HG03558 (cell line): ENCODE data around the gene H6PD.

Experiments used
- ATAC-seq: cut with Tn5 transposase; IDR thresholded peaks from one replicate; pipeline ENCODE4 v1.9.1; 2021; ENCODE audit warnings: moderate number of reproducible peaks; ENCODE audit not compliant: unreplicated experiment; ENCODE audit errors: extremely low read depth

Gene H6PD

DNA sequence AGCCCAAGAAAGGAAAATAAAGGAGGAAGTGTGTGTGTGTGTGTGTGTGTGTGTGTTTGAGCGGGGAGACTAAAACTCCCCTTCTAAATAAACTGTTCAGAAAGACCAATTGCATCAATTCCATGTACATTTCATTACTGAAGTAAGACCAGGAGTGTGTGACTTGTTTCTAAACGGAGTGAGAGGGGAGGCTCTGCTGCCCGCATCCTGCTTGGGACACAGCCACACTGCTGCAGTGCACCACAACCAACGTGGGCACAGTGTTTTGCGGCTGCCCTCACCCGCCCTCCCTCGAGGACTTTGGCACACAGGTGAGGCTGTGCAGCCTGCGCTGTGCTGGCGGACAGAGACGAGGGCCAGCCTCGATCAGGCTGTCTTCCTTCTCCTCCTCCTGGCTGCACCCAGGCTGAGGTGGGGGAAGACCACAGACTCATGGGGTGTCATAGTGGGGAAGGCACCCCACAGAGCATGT lies 31.0 kb upstream of the H6PD start:
- no peak for ATAC-seq

DNA sequence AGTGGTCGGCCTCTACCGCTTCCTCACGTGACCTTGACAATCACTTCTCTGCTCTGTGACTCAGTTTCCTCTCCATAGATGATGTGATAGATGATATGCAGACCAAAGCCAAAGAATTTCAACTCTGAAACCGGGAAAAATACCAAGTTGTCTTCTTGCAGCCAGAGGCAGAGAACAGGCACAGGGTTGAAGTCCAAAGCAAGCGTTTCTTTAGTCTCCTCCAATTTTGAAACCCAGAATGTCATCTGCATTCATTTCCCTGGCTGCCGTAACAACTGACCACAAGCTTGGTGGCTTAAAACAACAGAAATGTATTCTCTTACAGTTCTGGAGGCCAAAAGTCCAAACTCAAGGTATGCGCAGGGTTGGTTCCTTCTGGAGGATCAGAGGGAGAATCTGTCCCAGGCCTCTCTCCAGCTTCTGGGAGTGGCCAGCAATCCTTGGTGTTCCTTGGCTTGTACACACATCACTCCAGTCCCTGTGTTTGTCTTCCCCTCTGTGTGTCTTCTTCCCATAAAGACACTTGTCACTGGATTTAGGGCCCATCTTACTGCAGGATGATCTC lies 30.3 kb upstream of the H6PD start:
- no peak for ATAC-seq

- no peak for ATAC-seq
These were observed 27.5 kb upstream of the H6PD start for GRCh38 chr1:9207086-9207485.

- ATAC-seq = no peak
These were observed 26.9 kb upstream of the H6PD start for GRCh38 chr1:9207715-9208114.

DNA sequence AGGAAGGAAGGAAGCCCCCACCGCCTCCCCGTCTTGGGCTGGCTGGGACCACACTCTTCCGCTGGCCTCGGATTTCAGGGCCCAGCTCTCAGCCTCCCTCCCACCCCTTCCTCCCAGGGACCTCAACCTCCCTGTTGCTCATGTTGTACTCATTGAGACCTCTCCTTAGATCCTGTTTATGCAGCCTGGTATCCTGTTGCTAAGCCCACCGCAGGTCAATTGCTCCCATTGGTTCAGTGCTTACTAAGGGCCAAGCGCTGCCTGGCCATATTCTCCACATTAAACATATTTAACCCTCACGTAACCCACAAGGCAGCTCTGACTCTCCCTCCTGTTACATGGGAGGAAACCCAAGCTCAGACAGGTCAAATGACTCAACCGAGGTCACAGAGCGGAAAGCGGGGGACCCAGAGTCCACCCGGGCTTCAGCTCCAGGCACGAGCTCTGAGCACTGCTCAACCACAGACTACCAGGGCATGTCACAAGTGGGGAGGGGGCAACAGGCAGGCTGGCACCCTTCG lies 23.2 kb upstream of the H6PD start:
- ATAC-seq = no peak

DNA sequence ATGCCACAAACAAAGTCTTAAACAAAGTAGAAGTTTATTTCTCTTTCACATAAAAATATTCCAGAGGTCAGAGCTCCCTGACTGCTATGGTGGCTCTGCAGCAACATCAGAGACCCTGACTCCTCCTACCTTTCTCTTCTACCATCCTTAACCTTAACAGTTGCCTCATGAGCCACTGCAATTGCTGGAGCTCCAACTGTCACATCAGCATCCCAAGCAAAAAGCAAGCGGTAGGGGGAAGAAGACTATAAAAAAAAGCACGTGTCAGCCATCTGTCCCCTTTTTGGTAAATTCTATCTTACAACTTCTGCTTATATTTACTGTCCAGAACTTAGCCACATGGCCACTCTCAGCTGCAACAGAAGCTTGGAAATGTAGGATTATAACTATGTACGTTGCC lies 21.8 kb upstream of the H6PD start:
- ATAC-seq = no peak

DNA sequence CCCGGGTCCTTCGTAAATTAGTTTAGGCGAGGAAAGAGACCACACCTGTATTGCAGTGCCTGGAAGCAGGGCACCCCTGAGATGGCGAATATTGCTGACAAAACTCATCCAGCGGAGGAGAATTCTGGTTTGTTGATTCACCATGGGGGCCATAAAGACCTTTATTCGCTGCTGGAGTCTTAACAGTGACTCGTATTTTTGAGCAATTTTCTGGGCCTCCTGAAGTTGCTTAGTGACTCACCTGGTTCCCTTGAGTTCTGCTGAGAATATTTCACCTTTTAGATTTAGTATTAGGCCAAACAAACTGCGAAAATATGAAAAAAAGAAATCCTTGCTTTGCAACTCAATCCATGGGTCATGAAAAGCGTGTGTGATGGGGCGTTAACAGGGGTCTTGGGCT lies 20.6 kb upstream of the H6PD start:
- ATAC-seq = no peak

DNA sequence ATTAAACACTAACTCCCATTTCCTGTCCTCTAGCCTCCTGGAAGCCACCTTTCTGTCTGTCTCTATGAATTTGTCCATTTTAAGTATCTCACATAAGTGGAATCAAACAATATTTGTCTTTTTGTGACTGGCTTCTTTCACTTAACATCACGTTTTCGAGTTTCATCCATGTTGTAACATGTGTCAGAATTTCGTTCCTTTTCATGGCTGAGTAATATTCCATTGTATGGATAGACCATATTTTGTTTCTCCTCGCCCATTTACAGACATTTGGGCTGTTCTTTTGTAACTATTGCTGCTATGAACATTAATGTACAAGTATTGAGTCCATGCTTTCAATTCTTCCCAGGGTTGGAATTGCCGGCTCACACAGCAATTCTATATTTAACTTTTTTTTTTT lies 15.7 kb upstream of the H6PD start:
- no peak for ATAC-seq

- no peak for ATAC-seq
These were observed 11.5 kb upstream of the H6PD start for GRCh38 chr1:9222846-9223625.

- no peak for ATAC-seq
These were observed 9.7 kb upstream of the H6PD start for GRCh38 chr1:9224664-9225410.

- ATAC-seq = no peak
These were observed 9.2 kb upstream of the H6PD start for GRCh38 chr1:9225411-9225785.

GRCh38 chr1:9228609-9229008 lies 6.0 kb upstream of the H6PD start:
- no peak for ATAC-seq

DNA sequence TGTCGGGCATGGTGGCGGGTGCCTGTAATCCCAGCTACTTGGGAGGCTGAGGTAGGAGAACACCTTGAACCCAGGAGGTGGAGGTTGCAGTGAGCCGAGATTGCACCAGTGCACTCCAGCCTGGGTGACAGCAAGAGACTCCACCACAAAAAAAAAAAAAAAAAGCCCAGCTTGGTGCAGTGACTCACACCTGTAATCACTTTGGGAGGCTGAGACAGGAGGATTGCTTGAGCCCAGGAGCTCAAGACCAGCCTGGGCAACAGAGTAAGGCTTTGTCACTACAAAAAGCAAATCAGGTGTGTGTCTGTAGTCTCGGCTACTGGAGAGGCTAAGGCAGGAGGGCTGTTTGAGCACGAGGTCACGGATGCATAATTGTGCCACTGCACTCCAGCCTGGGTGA lies 5.0 kb upstream of the H6PD start:
- no peak for ATAC-seq

GRCh38 chr1:9230869-9231533 lies 3.6 kb upstream of the H6PD start:
- no peak for ATAC-seq

- no peak for ATAC-seq
These were observed 2.8 kb upstream of the H6PD start for GRCh38 chr1:9231648-9232332.

DNA sequence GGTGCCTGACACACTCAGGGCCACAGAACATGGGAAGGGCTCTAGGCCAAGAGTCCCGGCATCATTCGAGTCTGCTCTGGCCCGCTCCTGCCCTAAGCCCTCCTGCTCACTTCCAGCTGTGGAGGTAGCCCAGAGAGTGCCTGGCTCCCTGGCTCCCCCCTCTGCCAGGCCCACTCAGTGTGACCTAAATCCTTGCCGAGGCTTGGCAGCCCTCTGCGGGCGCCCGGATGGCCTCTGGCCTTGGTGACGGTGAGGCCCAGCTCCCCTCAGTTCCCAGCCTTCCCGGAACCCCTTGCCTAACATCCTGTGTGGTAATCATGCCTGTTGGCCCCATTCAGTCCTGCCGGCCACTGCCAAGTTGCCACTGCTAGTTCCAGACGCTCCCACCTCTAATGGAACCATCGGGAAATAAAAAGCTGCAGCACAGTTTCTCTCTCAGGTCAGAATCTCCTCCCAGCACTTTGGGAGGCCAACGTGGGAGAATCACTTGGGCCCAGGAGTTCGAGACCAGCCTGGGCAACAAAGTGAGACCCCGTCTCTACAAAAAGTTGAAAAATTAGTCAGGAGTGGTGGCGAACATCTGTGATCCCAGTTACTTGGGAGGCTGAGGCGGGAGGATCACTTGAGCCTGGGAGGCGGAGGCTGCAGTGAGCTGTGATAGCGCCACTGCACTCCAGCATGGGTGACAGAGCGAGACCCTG lies 1.2 kb upstream of the H6PD start:
- no peak for ATAC-seq

- ATAC-seq = no peak
These were observed 692 bp upstream of the H6PD start for GRCh38 chr1:9233942-9234222.

DNA sequence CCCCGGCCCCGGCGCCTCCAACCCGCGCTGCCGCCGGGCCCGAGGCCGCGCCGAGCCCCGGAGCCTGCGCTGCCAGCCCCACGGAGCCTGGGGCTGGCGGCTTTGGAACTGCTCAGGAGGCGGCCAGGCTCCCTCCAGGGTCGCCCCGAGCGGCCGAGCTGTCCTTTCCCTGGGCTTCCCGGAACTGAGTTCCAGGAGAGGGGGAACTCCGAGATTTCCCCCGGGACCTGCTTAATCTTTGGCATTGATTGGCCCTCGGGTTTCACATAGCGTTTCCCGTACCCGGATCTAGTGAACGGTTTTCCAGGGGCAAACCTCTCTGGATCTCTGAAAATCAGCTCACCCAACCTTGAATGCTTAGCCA lies 504 bp downstream of the H6PD start:
- ATAC-seq = peak; percentile 20

DNA sequence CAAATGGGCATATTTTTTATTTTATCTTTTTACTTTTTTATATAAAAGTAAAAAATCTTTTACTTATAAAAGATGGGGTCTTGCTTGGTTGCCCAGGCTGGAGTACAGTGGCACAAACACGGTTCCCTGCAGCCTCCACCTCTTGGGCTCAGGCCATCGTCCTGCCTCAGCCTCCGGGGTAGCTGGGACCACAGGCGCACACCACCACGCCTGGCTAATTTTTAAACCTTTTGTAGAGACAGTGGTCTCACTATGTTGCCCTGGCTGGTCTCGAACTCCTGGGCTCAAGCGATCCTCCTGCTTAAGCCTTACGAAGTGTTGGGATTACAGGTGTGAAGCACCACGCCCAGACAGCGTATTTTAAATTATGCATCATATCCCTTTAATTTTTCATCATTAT lies 986 bp downstream of the H6PD start:
- ATAC-seq = no peak

GRCh38 chr1:9238134-9238533 lies 3.6 kb downstream of the H6PD start:
- ATAC-seq = no peak
